Type B pancreatic cell (in vitro differentiated cells): Measurements from ENCODE around the gene CCDC12. TPM values are rescaled to one million over a fixed set of nuclear protein-coding genes. Genes with fewer than 3 reads are reported as not detected.

Experiments used
- DNase-seq: peaks from one replicate; pipeline ENCODE4 v3.0.0; 2021; ENCODE audit warnings: mixed read lengths; ENCODE audit not compliant: unreplicated experiment; ENCODE audit errors: extremely low spot score
- H3K27ac Mint-ChIP-seq: 2 replicates; pipeline ENCODE4 v1.8.0; 2021; ENCODE audit warnings: mild to moderate bottlenecking, mixed read lengths
- H3K27me3 Mint-ChIP-seq: 2 replicates; pipeline ENCODE4 v1.8.0; 2021; ENCODE audit warnings: mixed read lengths
- H3K36me3 Mint-ChIP-seq: 2 replicates; pipeline ENCODE4 v1.8.0; 2021; ENCODE audit warnings: mixed read lengths
- H3K4me1 Mint-ChIP-seq: one replicate; pipeline ENCODE4 v1.8.0; 2021; ENCODE audit warnings: mixed read lengths; ENCODE audit not compliant: unreplicated experiment
- H3K4me3 Mint-ChIP-seq: 2 replicates; pipeline ENCODE4 v1.8.0; 2021; ENCODE audit warnings: mild to moderate bottlenecking, mixed read lengths
- H3K9me3 Mint-ChIP-seq: 2 replicates; pipeline ENCODE4 v1.8.0; 2021; ENCODE audit warnings: mixed read lengths
- total RNA-seq: library from RNA; stranded (reverse); gene quantifications from 2 replicates; pipeline ENCODE4 v1.2.1, GENCODE V29; 2021; ENCODE audit warnings: low replicate concordance
- TF ChIP-seq, protein P1 (sequence below): fragments of 200-600 bp; sonication (generic); conservative IDR thresholded peaks from 2 replicates; pipeline ENCODE4 v1.5.0; 2021; ENCODE audit warnings: antibody characterized with exemption, mild to moderate bottlenecking

The CCDC12 gene
- total RNA-seq, 1 donor from 2014 or later, result 46.7 TPM

DNA sequence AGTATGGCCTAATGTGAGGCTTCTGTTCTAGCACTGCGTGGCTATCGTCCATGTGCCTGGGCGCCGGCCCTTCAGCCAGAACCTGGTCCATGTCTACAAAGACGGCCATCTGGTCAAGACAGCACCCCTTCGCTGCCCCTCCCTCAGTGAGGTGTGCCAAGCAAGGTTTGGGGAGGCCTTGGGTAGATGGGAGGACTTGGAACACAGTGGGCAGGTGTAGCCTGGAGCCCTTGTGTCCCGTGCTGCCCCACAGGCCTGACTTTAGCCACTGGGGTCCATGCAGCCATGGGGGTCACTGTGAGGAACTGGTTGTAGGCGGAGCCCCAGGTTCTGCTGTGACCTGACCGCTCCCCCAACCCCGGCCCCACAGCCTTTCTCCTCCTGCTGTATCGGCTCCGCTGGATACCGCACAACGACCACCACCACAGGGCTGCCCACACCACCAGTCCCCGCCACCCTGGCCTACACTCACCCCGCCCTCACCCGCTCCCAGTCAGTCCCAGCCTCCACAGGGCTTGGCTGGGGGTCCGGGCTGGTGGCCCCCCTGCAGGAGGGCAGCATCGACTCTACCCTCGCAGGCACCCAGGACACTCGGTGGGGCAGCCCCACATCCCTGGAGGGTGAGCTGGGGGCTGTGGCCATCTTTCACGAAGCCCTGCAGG lies 19.5 kb upstream of the CCDC12 start:
- TF ChIP-seq, protein P1, sequence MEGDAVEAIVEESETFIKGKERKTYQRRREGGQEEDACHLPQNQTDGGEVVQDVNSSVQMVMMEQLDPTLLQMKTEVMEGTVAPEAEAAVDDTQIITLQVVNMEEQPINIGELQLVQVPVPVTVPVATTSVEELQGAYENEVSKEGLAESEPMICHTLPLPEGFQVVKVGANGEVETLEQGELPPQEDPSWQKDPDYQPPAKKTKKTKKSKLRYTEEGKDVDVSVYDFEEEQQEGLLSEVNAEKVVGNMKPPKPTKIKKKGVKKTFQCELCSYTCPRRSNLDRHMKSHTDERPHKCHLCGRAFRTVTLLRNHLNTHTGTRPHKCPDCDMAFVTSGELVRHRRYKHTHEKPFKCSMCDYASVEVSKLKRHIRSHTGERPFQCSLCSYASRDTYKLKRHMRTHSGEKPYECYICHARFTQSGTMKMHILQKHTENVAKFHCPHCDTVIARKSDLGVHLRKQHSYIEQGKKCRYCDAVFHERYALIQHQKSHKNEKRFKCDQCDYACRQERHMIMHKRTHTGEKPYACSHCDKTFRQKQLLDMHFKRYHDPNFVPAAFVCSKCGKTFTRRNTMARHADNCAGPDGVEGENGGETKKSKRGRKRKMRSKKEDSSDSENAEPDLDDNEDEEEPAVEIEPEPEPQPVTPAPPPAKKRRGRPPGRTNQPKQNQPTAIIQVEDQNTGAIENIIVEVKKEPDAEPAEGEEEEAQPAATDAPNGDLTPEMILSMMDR, result no peak
- H3K27ac Mint-ChIP-seq, result no peak overlapping the region

DNA sequence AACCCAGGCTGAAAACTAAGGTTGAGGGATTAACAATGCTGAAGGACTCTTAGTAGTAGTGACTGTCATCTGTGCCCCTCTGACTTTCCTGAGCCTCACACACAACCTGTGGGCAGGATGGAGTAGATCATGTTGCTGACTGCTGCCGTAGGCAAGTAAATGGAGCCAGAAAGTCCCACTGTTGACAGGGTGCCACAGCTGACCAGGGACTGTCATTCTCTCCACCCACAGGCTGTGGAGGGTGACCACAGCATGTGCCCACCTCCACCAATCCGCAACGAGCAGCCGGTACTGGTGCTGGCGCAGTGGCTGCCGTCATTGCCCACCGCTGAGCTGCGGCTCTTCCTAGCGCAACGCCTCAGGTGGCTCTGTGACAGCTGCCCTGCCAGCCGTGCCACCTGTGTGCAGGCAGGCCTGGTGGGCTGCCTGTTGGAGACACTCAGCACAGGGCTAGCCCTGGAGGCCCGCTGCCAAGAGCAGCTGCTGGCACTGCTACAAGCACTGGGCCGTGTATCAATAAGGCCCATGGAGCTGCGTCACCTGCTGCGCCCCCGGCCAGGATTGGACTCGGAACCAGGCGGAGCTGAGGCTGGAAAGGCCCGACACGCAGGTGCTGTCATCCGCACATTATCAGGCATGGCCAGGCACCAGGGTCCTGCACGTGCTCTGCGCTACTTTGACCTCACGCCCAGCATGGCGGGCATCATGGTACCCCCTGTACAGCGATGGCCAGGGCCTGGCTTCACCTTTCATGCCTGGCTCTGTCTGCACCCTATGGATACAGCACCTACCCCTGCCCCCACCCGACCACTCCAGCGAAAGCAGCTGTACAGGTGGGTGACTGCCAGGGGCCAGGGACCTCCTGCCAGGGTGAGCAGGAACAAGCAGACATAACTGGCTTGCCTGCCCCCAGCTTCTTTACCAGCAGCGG lies 18.5 kb upstream of the CCDC12 start:
- Mint-ChIP-seq H3K4me1 (peaks cover 4% of the 10 kb centered on the region), H3K4me3 (no peak overlapping the region), H3K36me3 (no peaks in the 10 kb centered on the region), H3K9me3 (no peaks in the 10 kb centered on the region), H3K27ac (no peak overlapping the region), H3K27me3 (no peaks in the 10 kb centered on the region)
- TF ChIP-seq, protein P1, result no peak
- no peak for DNase-seq

More for the DNA sequence above, 19.5 kb upstream of the CCDC12 start:
- Mint-ChIP-seq H3K4me1 (peaks cover 4% of the 10 kb centered on the region), H3K36me3 (no peaks in the 10 kb centered on the region), H3K27me3 (no peaks in the 10 kb centered on the region), H3K4me3 (no peak overlapping the region), H3K9me3 (no peaks in the 10 kb centered on the region)
- no peak for DNase-seq

DNA sequence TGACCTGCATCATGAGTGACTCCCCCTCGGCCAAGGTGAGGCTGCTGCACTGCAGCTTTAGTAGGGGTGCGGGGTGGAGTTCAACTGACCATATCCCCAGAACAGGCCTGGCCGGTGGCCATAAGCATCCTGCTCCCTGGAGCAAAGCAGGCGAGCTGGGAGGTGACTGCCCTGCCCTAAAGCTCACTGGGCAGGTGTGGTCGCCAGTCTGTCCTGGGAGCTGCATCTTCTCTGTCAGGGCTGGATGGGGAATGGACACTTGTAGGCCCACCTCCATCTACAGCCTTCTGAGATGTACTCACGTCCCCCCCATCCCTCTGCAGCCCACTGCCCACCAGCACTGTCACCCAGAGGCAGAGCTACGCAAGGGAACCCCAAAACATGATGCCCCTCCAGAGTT lies 17.4 kb upstream of the CCDC12 start:
- no peak overlapping the region for H3K27ac Mint-ChIP-seq
- no peaks in the 10 kb centered on the region for H3K9me3 Mint-ChIP-seq
- peaks cover 4% of the 10 kb centered on the region for H3K4me1 Mint-ChIP-seq
- no peaks in the 10 kb centered on the region for H3K27me3 Mint-ChIP-seq
- DNase-seq, result no peak
- no peaks in the 10 kb centered on the region for H3K36me3 Mint-ChIP-seq
- no peak overlapping the region for H3K4me3 Mint-ChIP-seq
- TF ChIP-seq, protein P1, result no peak

DNA sequence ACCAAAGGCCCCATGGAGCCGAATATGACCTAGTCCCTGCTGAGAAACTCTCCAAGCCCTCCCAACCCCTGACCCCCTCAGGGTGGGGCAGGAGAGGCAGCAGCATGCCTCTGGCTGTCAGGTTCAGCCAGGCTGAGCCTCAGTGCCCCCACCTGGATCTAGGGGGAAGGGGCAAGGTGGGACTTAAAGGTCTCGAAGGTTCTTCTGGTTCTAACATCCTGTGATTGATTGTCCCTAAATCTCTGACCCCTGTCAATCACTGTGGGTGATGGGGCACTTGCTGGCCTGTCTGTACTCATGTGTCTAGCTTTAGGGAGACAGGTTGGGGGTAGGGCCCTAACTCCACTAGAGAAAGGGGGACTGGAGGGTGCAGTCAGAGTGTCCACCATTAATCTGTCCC lies 16.7 kb upstream of the CCDC12 start:
- H3K27me3 Mint-ChIP-seq, result no peaks in the 10 kb centered on the region
- DNase-seq, result no peak
- H3K4me3 Mint-ChIP-seq, result no peak overlapping the region
- H3K36me3 Mint-ChIP-seq, result no peaks in the 10 kb centered on the region
- TF ChIP-seq, protein P1, result no peak
- H3K27ac Mint-ChIP-seq, result no peak overlapping the region
- no peaks in the 10 kb centered on the region for H3K9me3 Mint-ChIP-seq
- peaks cover 3% of the 10 kb centered on the region for H3K4me1 Mint-ChIP-seq

DNA sequence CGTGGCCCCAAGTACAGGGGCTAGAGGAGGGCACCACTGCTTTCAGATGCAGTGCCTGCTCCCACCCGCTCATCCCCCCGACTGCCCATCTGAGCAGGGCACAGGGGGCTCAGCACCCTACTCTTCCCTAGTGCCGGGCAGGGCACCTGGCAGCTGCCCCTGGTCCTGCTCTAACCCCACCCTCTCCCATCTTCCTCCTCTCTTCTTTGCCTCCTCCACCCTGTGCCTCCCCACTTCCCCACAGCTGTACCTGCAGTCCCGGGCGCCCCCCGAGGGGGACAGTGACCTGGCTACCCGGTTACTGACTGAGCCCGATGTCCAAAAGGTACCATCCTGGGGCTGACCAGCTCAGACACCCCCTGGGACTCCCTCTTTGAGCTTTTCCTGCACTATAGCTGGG lies 15.7 kb upstream of the CCDC12 start:
- no peak for DNase-seq
- no peaks in the 10 kb centered on the region for H3K27me3 Mint-ChIP-seq
- no peaks in the 10 kb centered on the region for H3K36me3 Mint-ChIP-seq
- H3K27ac Mint-ChIP-seq, result no peak overlapping the region
- no peaks in the 10 kb centered on the region for H3K9me3 Mint-ChIP-seq
- TF ChIP-seq, protein P1, result no peak
- H3K4me3 Mint-ChIP-seq, result no peak overlapping the region
- H3K4me1 Mint-ChIP-seq, result peaks cover 1% of the 10 kb centered on the region
